NT2/D1 (cell line): ENCODE measurements around the gene CSTF1.

Experiments used
- DNase-seq: peaks from one replicate; pipeline ENCODE4 v3.0.0-alpha.2; 2011; ENCODE audit warnings: low read depth, low spot score
- H3K27me3 ChIP-seq: 2 replicates; pipeline ENCODE4 v1.6.0; 2011; ENCODE audit warnings: mild to moderate bottlenecking; ENCODE audit not compliant: insufficient read length, insufficient read depth
- H3K36me3 ChIP-seq: 2 replicates; pipeline ENCODE4 v1.6.1; 2011; ENCODE audit warnings: mild to moderate bottlenecking, low read length, mixed read lengths; ENCODE audit not compliant: insufficient read depth, insufficient read length
- H3K4me1 ChIP-seq: 2 replicates; pipeline ENCODE4 v1.5.1; 2011; ENCODE audit not compliant: insufficient read depth, insufficient read length
- H3K4me3 ChIP-seq: 2 replicates; pipeline ENCODE4 v1.5.1; 2011; ENCODE audit warnings: low read depth; ENCODE audit not compliant: insufficient read length
- H3K9ac ChIP-seq: 2 replicates; pipeline ENCODE4 v1.6.0; 2011; ENCODE audit warnings: low read depth; ENCODE audit not compliant: insufficient read length
- H3K9me3 ChIP-seq: 2 replicates; pipeline ENCODE4 v1.5.1; 2011; ENCODE audit warnings: mild to moderate bottlenecking, low read length; ENCODE audit not compliant: insufficient read depth
- SUZ12 ChIP-seq: IDR thresholded peaks from 2 replicates; pipeline ENCODE4 v1.6.1; 2011; ENCODE audit not compliant: insufficient read length, insufficient read depth; ENCODE audit errors: extremely low read depth
- YY1 ChIP-seq: IDR thresholded peaks from 2 replicates; pipeline ENCODE4 v1.6.1; 2011; ENCODE audit not compliant: insufficient read length, insufficient read depth
- ZNF274 ChIP-seq: IDR thresholded peaks from 2 replicates; pipeline ENCODE4 v1.6.1; 2011; ENCODE audit warnings: mild to moderate bottlenecking, low read depth, low read length

CSTF1 gene

DNA sequence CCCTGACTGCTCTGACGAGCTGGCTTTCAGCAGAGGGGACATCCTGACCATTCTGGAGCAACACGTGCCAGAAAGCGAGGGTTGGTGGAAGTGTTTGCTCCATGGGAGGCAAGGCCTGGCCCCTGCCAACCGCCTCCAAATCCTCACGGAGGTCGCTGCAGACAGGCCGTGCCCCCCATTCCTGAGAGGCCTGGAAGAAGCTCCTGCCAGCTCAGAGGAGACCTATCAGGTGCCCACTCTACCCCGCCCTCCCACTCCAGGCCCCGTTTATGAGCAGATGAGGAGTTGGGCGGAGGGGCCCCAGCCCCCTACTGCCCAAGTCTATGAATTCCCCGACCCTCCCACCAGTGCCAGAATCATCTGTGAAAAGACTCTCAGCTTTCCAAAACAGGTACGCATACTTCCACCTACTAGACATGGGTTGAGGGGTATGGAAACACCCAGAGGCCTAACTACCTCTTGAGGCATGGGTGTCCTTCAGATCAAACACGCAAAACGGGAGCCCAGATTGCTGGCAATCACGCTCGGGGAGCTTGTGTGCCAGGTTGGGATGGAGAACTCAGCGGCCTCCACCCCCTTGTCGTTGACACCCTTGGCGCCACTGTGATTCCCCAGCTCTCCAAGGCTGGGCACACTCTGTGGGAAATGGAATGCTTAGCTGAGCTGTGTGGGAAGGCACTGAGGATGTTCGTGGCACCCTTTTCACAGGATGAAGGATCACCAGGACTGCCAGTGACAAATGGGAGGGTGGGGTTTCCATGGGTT lies 44.9 kb downstream of the CSTF1 start:
- no peak for DNase-seq
- Histone ChIP-seq H3K9ac (no peak overlapping the region), H3K9me3 (no peaks in the 10 kb centered on the region), H3K36me3 (no peaks in the 10 kb centered on the region), H3K27me3 (no peaks in the 10 kb centered on the region), H3K4me3 (no peak overlapping the region), H3K4me1 (peaks cover 5% of the 10 kb centered on the region)
- no peak for TF ChIP-seq YY1
- no peak for TF ChIP-seq SUZ12
- TF ChIP-seq ZNF274: no peak

DNA sequence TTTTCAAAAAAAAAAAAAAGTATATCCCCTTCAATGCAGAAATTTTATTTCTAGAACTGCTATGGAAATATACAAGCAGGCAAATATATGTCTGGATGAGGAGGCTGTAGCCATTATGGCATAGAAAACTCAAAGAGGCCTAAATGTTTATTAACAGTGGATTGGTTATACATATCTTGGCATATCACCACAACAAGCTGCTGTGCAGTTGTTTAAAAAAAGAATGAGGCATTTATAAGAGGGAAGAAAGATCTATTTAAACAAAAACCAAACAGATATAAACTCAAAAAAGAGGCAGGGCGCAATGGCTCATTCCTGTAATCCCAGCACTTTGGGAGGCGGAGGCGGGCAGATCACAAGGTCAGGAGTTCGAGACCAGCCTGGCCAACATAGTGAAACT lies 45.8 kb downstream of the CSTF1 start:
- no peaks in the 10 kb centered on the region for H3K27me3 ChIP-seq

DNA sequence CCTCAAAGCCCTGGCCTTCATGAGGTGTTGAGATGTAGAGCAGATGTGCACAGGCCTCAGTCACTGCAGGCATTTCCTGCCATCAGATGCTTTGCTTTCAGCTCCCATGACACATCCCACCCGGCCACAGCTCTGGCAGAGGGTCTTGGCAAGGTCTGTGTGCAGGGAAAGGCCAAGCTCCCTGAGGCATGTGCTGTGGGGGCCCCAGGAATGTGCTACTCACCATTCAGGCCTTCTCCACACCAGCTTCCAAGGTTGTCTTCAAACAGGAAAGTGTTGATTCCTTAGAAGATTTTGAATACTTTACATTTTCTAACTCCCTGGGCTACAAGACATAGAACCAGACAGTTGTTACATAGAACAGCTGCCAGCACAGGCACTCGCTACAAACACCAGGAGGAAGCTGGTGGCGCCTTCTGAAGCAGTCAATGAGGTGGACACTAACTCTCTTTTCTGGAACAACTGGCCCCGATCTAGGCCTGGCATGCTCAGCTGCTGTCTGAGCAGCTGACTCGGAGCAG lies 47.4 kb downstream of the CSTF1 start:
- Histone ChIP-seq H3K4me1 (peaks cover 14% of the 10 kb centered on the region), H3K4me3 (no peak overlapping the region), H3K9ac (no peak overlapping the region), H3K36me3 (no peaks in the 10 kb centered on the region), H3K9me3 (no peaks in the 10 kb centered on the region), H3K27me3 (no peaks in the 10 kb centered on the region)
- DNase-seq: no peak
- TF ChIP-seq SUZ12 (no peak), ZNF274 (no peak), YY1 (no peak)

More for the DNA sequence above, 45.8 kb downstream of the CSTF1 start:
- no peaks in the 10 kb centered on the region for H3K9me3 ChIP-seq
- H3K9ac ChIP-seq: no peak overlapping the region
- H3K36me3 ChIP-seq: no peaks in the 10 kb centered on the region
- TF ChIP-seq ZNF274: no peak
- TF ChIP-seq SUZ12: no peak
- TF ChIP-seq YY1: no peak
- peaks cover 5% of the 10 kb centered on the region for H3K4me1 ChIP-seq
- no peak for DNase-seq
- no peak overlapping the region for H3K4me3 ChIP-seq

- no peaks in the 10 kb centered on the region for H3K27me3 ChIP-seq
- H3K9ac ChIP-seq: no peak overlapping the region
- TF ChIP-seq ZNF274: no peak
- no peak for TF ChIP-seq YY1
- no peak for TF ChIP-seq SUZ12
- no peaks in the 10 kb centered on the region for H3K36me3 ChIP-seq
- no peak overlapping the region for H3K4me3 ChIP-seq
- DNase-seq: no peak
- H3K4me1 ChIP-seq: peaks cover 14% of the 10 kb centered on the region
- no peaks in the 10 kb centered on the region for H3K9me3 ChIP-seq
Observed at GRCh38 chr20:56440346-56441007, 48.0 kb downstream of the CSTF1 start.

GRCh38 chr20:56442389-56443365 lies 50.2 kb downstream of the CSTF1 start:
- Histone ChIP-seq H3K36me3 (no peaks in the 10 kb centered on the region), H3K4me1 (peaks cover 19% of the 10 kb centered on the region), H3K9ac (no peak overlapping the region)

DNA sequence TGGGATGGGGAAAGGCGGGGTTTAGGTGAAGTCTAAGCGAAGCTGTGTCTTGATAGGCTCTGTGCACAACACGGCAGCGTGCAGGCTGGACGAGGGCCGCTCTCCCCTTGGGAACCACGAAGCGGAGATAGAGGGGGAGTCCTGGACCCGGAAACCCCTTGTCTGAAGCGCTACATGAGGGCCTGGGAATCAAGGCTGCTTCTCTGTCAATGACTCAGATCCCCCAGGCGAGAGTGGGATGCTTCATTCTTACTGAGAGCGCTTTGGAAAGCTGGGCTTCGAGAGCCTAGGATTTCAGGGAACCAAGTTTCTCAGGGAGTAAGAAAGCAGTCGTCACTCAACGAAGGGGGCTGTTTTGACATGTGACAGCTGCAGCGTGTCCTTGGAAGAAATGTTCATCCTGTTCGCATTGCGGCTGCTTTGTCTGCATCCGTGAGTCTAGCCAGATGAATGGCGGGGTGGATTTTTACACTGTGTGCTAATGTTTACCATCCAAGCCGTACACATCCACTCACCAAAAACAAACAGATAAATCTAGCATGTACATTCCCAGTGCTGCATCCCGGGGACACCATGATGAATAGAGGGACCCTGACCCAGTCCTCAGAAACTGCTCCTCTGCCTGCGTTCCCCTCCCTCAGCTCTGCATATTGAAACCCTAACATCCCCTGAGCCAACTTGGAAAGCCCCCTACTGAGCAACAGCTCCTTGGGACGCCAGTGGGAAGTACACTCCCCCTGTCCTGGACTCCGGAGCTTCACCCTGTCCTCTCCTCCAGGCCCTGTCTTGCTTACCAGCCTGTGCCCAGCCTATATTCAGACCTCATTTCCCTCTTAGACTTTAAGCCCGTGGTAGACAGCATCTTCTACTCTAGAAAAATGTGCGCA lies 51.5 kb downstream of the CSTF1 start:
- Histone ChIP-seq H3K9ac (no peak overlapping the region), H3K9me3 (no peaks in the 10 kb centered on the region), H3K27me3 (no peaks in the 10 kb centered on the region), H3K4me1 (peaks cover 19% of the 10 kb centered on the region), H3K36me3 (no peaks in the 10 kb centered on the region), H3K4me3 (no peak overlapping the region)
- TF ChIP-seq ZNF274: no peak
- TF ChIP-seq SUZ12: no peak
- TF ChIP-seq YY1: no peak
- DNase-seq: no peak

More at GRCh38 chr20:56442389-56443365, 50.2 kb downstream of the CSTF1 start:
- Histone ChIP-seq H3K4me3 (no peak overlapping the region), H3K9me3 (no peaks in the 10 kb centered on the region), H3K27me3 (no peaks in the 10 kb centered on the region)
- no peak for TF ChIP-seq YY1
- no peak for TF ChIP-seq SUZ12
- TF ChIP-seq ZNF274: no peak
- no peak for DNase-seq
